Stimulated activated CD4-positive, alpha-beta T cell treated with anti-CD3 and anti-CD28 coated beads, Interleukin-2, amount 100 ng/mL, for 48 hours (primary cell): Measurements from ENCODE around the gene RNMT.
A peak's percentile ranks its signal among the peaks of the same experiment; 100 is the strongest.
"Not testable (repeated sequence)": the region's sequence is repeated elsewhere in the genome, so short reads cannot be mapped to it uniquely, and the experiment has no call there.

ENCODE experiments used
- DNase-seq, 2 donors: peaks; one replicate each; pipeline ENCODE4 v3.0.0-alpha.2; 2020

The RNMT gene

DNA sequence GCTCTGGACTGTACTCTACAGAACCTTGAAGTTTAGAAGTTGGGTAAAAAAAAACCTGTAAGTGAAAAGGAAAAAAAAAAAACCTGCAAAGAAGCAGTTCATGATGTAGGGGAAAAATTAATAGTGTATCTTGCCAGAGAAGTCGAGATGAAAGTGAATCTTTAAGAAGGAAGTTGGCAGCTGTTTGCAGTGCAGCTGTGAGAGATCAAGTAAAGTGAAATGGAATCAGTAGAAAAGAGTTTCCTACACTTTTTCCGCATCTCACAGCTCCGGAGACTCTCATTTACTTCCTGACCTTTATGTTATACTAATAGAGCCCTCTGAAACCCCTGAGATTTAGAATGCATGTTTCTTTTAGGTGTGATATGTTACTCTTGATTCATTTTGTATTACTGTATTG lies 19.2 kb downstream of the RNMT start:
- no peak for DNase-seq

DNA sequence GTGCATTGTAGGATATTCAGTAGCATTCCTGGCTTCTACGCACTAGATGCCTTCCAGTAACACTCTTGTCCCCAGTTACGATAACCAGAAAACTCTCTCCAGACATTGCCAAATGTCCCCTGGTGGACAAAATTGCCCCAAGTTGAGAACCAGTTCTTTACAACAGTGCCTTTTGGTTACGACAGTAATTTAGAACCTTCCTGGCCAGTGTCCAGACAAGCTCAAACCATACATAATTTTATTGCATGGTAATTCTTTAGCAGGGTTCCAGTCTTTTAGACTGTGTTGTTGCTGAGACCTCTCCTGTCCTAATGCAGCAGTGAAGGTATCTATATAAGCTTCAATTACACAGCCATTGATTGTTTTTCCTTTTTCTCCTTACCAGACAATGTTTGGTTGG lies 20.2 kb downstream of the RNMT start:
- DNase-seq, result no peak

DNA sequence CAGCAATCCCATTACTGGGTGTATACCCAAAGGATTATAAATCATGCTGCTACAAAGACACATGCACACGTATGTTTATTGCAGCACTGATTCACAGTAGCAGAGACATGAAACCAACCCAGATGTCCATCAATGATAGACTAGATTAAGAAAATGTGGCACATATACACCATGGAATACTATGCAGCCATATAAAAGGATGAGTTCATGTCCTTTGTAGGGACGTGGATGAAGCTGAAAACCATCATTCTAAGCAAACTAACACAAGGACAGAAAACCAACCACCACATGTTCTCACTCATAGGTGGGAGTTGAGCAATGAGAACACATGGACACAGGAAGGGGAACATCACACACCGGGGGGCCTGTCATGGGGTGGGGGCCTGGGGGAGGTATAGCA lies 25.1 kb downstream of the RNMT start:
- DNase-seq, result not testable (repeated sequence)

DNA sequence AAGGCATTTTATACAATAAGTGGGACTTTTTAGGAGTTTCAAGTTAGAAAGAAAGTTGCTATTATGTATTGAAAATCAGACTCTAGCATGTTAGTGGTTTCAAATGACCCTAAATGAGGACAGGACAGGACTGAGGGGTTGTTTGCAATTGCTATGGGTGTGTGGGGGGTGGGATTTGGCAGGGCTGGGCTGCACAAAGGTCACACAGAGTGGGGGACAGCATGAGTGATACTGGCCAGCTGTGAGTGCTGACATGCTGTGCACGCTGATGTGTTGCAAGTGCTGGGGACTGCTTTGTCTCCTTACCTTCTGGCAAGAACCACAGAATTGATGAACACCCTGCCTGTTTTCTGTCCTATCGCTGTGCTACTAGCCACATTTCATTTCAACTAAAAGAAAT lies 29.8 kb downstream of the RNMT start:
- no peak for DNase-seq

GRCh38 chr18:13756671-13757070 lies 30.2 kb downstream of the RNMT start:
- DNase-seq, result no peak

DNA sequence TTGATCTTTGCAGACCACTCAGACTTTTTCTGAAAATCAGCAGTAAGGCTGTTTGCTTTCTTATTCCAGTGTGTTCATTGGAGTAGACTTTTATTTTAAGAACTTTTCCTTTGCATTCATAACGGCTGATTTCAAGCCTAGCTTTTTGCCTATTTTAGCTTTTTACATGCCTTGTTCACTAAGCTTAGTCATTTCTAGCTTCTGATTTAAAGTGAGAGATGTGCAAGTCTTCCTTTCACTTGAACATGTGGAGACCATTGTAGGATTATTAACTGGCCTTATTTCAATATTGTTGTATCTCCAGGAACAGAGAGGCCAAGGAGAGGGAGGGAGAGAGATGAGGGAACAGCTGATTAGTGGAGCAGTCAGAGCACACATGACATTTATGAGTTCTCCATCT lies 32.1 kb downstream of the RNMT start:
- DNase-seq, result no peak

GRCh38 chr18:13760047-13760446 lies 33.6 kb downstream of the RNMT start:
- no peak for DNase-seq

GRCh38 chr18:13762690-13763439 lies 36.4 kb downstream of the RNMT start:
- DNase-seq, result no peak

DNA sequence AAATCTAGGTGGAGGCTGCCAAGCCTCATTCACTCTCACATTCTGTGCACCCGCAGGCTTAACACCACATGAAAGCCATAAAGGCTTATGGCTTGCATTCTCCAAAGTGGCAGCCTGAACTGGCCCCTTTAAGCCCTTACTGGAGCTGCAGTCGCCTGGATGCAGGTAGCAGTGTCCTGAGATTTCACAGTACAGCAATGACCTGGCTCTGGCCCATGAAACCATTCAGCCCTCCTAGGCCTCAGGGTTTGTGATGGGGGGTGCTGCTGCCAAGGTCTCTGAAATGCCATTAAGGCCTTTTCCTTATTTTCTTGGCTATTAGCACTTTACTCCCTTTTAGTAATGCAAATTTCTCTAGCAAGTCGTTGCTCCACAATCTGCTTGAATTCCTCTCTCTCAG lies 48.6 kb downstream of the RNMT start:
- DNase-seq, result no peak

DNA sequence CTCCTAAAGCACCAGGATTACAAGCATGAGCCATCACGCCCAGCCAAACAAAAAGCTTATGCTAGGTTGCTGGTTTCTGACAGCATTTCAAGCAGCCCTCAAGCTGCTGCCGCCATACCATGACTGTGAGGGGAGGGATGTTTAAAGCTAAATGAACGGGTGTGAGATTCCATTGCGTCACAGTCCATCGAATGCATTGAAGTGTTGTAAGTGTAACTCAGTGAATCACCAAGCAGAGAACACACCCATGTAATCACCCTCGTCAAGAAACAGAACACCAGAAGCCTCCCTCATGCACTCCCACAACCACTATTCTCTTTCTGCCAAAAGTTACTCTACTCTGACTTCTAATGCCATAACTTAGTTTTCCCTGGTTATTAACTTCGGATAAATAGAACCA lies 64.7 kb downstream of the RNMT start:
- no peak for DNase-seq

- DNase-seq, result no peak
These were observed 67.3 kb downstream of the RNMT start for GRCh38 chr18:13793819-13794218.

GRCh38 chr18:13796515-13796914 lies 70.0 kb downstream of the RNMT start:
- no peak for DNase-seq

- no peak for DNase-seq
These were observed 70.7 kb downstream of the RNMT start for GRCh38 chr18:13797157-13797611.

DNA sequence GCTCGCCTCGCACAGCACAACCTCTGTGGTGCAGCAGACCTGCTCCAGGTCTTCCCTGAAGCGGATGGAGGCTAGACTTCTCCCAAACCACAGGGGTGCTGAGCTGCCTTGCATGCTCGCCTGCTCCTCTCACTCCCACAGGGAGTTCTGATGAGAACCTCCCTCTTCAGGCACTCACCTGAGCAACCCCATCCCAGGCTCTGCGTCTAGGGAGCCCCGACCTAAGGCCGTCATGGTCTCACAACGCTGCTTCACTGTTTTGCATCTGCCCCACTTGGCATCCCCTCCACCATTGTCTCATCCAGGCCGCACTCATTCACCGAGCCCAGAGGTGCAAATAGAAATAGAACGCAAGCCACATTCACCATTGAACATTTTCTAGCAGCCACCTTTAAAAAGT lies 72.9 kb downstream of the RNMT start:
- DNase-seq, result no peak

GRCh38 chr18:13800505-13801259 lies 74.2 kb downstream of the RNMT start:
- DNase-seq, result peak; percentile 28 to 44

DNA sequence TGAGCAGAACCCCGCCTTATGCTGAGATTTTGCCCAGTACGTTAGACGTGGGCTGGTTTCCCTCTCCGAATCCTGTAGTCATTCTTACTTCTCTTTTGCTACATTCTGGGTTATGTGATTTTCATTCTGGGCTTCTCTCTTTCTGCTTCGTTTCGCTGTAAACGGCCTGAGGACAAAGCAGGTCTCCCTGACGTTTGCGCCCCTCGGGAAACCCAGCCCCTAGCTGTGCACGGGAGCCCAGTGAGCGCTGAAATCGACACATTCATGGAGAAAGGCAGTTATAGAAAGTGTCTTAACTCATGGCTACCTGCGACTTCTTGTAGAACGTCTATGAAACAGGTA lies 74.8 kb downstream of the RNMT start:
- DNase-seq, result no peak

- DNase-seq, result no peak
These were observed 77.8 kb downstream of the RNMT start for GRCh38 chr18:13804305-13804704.

GRCh38 chr18:13808294-13809042 lies 82.0 kb downstream of the RNMT start:
- DNase-seq, result no peak

DNA sequence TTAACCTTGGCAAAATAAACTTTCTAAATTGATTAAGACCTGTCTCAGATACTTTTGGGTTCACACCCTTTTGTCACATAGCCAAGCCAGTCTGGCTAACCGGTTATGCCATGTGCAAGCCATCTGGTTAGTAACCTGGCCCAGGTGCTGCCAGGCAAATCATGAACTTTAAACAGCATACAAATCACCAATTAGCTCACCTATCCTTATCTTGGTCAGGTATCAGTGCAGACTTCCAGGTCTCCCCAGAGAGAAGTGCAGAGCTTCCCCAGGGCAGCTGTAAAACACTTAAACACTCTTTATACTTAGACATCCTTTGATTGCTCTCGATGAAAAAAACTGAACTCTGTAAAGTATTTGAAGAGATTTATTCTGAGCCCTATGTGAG lies 82.6 kb downstream of the RNMT start:
- DNase-seq, result no peak

DNA sequence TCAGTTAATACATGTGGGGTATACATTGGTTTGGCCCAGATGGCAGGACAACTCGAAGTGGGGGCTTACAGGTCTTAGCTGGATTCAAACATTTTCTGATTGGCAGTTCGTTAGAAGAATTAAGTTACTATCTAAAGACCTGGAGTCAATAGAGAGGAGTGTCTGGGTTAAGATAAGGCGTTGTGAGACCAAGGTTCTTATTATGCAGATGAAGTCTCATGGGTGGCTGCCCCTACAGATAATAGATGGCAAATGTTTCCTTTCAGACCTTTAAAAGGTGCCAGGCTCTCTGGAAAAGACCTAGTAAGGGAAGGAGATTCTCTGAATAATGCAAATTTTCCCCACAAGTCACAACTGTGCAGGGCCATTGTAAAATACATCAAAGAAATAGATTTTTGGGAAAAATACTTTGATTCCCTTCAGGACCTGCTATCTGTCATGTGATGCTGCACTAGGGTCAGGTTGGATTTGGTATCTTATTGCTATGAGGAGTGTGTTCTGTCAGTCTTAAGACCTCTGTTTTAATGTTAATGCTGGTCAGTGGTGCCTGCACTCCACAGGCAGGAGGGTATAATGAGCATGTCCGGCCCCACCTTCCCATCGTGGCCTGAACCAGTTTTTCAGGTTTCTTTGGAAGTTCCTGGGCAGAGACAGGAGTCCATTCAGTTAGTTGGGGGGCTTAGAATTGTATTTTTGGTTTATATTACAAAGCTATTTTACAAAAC lies 83.2 kb downstream of the RNMT start:
- no peak for DNase-seq

DNA sequence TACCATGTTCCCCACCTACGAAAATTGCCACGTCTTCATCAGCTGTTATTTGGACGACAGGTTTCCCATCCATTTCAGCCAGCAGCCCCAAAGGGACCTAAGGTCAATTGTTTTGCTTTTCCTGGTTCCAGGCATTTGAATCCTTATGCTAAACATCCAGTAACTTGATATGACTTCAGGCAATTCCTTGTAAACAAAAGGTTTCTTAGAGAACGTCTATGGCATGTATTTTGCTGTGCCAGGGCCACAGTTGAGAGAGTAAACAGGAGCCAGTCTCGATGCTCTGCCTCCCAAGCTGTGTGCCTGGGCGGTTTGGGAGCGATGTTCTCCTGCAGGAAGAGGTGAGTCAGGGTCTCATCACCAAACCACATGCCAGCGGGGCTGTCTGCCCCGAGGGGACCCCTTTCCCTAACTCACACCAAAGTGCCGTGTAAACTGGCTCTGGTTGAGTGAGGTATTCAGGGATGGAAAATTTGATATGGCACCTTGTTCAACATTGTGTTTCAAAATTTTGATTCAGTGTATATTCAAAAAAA lies 84.5 kb downstream of the RNMT start:
- DNase-seq, result no peak

DNA sequence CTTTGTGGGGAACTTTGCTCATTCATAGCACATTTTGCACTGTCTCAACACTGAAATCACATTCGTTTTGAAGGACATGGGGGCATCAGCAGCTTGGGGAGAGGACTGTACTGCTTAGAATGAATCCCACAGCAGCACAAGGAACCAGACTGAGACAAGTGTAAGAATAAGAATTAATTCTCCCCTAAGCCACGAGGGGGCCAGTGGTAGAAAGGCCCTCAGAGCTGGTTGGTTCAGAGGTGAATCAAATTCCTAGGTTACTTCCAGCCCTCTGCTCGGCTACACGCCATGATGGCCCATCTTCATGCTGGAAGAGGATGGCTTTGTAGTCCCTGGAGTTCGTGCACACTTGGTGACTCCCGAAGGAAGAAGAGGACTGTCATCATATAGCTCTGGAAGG lies 85.5 kb downstream of the RNMT start:
- no peak for DNase-seq

DNA sequence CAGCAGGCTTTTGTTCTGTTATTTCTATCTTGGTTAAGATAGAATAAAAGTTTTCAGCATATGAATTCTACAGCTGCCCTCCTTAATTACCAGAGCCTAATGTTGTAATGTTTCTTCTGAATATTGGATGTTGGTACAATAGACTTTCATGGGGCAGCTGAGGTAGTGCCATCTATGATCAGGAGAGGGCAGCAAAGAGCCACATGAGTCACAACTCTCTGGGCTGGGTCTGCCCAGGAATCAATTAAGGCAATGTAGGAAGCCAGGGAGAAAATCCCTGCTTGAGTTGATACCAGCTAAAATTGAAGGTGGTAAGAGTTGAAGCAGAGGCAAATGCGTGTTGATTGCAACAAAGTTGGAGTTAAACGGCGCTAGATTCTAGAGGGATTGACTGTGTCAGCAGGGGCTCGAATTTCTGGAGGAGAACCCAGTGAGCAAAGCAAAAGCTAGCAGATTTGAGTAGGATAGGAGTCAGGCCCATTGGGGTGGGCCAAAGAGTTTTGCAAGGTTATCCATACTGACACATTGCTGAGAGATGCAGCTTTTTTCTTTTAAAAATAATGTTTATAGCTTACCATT lies 86.9 kb downstream of the RNMT start:
- DNase-seq, result peak; percentile 59 to 60
